IPS-NIHi7 (cell line): ENCODE results near the gene VDR.
"Not testable (repeated sequence)": the region's sequence is repeated elsewhere in the genome, so short reads cannot be mapped to it uniquely, and the experiment has no call there.

Experiments used
- DNase-seq: peaks from one replicate; pipeline ENCODE4 v3.0.0; 2012; ENCODE audit warnings: mixed read lengths; ENCODE audit errors: extremely low spot score

Gene VDR

DNA sequence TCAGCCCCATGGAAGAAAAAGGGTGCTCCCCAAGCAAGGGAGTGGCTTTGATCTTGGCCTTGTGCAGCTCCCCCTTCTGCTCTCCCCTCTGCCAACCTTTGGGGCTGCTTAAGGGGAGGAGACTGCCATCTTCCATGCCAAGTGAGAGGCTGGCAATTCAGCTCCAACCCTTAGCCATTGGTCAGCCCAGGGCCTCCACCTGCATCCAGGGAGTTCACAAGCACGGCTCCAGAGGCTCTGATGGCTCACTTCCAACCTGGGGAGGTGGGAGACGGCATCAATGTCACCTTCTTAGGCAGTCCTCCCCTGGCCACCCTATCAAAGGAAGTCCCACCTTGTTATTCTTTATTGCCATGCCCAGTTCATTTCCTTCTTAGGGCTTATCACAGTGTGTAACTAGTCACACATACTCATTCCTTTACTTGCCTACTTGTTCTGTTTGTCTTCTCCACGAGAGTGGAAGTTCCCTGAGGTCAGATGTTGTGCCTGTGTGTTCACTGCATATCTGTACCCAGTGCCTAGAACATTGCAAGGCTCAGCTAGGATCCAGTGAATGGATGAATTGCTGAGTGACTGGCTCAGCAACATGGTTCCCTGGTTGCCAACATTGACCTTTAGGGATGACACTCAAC, 90.1 kb downstream of the VDR start:
- DNase-seq, result no peak

DNA sequence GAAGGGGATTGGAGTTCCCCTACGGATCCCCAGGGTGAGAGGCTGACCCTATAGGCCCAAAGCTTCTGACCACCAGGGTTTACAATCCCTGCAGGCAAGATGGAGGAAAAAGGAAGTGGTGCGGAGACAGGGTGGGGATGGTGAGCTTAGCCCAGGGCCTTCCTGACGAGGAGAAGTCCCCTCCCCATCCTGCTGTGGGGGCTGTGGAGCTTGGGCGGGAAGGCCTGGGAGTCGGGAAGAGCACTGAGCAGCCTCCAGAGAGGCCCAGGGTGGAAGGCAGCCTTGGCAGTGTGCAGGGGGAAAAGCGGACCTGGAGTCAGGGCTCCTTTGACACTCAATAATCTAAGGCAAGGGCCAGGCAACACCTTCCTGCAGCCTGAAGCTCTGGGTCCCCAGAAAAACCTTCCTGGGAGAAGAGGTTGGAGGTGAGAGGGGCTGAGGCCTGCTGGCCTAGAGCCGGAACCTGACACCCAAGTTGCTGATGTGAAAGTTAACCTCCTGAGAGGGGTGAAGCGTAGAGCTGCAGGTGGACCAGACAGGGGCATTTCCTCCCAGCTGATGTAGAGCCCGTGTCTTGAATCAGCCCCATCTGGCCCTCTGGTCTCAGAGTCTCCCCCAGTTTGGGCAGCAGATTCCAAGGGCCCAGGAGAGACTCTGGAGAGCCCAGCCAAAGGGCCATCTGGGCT, 91.1 kb downstream of the VDR start:
- no peak for DNase-seq

DNA sequence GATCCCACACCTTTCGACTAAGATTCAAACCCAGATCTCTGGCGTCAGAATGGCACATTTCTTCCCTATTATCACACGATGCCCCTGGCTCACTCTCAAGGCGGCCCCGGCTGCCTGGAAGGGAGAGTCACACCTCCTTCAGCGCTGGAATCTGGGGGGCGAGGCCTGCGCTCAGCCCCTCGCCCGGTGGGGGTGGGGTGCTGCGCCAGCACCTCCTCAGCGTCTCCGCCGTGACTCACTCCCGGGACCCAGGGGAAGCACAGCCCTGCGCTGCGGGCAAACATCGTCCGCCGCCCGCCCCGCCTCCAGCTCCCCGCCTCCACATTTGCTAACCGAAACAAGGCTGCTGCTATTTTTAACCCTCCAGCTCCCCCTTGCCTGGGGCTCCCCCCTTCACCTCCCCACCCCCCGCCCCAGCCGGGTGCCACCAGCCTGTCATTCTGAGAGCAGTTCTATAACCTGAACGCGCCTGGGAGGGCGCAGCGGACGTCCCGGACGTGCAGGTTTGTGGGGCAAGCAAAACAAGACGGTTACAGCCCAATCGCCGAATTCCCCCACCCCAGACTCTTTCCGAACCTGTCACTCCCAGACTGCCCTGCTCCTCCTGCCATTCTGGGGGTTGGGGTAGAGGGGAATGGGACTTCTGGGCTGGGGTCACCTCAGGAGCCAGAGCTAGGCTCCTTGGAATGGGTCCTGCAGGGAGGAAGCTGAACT, 91.8 kb downstream of the VDR start:
- DNase-seq, result peak; percentile 90

DNA sequence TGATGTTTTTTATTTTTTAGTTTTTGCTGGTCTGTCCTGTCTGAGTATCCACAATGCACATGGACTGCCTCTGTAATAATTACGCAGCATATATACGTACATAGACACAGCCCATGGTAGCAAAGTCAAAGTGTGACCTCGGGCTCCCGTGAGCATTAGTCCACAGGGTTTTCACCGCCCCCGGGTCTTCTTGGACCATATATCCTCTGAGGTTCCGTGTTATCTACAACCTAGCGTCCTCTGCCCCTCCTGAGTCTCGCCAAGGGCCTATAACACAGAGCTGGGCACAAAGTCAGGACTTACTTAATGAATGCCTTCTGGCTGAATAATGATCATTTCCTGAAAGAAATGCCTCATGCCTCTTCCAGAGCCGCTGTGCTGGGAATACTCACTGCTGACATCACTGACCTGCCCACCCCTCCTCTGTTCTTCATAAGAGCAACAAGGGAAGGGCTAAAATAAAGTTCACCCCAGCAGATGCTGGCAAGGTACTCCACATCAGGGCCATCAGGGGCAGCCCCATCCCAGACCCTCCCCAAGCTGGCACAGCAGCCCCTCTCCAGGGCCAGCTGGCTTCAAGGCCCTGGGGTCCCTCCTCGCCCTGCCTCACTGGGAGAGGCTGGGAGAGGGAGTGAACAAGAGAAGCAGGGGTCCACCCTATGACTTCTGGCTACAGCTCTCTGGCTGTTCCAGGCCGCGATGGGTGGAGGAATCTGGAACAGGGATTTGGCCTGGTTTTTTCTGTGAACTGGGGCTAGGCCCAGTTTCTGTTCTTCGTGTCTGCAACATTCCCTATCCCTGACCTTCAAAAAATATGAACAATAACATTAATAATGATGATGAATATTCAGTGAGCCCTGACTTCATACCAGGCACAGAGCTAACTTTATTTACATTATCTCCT, 93.0 kb downstream of the VDR start:
- no peak for DNase-seq

DNA sequence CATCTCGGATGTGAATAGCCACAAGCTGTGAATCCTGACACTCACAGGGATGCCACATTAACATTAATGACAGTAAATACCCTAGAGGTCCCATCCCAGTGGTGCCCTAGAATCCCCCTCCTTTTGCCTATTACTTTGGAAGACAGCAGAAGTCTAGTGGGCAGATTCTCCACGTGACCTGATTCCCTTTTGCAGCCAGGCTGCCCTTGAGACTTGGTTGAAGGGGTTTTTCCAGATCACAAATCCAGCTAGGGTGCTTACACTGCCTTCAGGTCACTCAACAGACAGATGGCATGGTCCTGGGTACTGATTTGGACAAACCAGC, 93.8 kb downstream of the VDR start:
- no peak for DNase-seq

DNA sequence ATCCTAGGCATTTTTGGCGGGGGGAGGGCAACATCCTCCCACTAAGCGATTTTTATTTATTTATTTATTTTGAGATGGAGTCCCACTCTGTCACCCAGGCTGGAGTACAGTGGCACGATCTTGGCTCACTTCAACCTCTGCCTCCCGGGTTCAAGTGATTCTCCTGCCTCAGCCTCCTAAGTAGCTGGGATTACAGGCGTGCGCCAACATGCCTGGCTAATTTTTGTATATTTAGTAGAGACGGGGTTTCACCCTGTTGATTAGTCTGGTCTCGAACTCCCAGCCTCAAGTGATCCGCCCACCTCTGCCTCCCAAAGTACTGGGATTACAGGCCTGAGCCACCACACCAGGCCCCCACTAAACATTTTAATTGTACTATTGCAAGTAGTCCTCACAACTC, 95.3 kb downstream of the VDR start:
- not testable (repeated sequence) for DNase-seq

DNA sequence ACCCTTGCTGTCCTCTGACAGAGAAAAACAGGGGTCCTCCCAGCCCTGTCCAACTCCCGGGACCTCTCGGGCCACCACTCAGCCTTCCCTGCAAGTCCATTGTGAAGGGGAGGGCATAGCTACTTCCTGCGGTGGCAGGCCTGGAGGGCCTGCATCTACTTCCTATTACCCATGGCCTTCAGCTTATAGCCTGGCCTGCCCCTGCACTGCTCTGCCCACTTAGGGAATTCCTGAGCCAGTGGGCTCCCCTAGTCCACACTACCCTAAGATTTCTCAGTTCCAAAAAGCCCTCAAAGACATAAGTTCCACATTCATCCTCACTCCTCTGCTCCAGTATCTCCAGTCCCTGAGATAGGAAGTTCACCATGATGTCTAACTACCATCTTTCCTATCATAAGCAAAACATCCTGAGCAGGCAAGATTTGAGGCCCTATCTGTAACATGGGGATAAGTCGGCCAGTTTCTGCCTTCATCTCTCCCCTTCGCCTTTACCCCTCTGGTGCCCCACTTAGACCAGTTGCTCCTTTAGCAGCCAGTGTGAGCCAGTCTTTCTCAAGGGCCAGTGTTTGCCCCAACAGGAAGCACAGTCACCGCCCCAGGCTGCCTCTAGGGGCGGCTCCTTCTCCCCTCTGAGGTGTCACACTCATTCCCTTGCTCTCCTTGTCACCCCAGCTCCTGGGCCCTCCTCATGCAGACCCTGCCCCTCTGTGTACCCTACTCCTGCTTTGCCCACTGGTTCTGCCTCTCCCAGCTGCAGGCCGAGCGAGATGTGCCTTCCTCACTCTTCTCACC, 96.0 kb downstream of the VDR start:
- no peak for DNase-seq

DNA sequence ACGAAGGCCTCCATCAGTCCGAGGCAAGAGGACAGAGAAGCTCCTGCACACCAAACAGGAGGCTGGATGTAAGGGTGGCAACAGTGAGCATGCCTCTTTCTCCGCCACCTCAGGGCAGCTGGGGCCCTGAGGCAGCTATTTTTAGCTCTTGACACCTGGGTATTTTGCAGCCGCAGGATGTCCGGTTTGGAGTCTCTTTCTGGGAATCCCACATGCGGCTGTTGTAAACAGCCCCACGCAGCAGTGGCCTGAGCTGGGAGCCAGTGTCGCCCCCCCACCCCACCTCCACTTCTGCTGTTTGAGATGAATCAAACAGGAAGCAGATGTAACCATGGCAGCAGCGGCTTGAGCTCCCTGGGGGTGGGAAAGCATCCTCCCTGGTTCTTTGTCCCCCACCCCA, 96.7 kb downstream of the VDR start:
- no peak for DNase-seq

DNA sequence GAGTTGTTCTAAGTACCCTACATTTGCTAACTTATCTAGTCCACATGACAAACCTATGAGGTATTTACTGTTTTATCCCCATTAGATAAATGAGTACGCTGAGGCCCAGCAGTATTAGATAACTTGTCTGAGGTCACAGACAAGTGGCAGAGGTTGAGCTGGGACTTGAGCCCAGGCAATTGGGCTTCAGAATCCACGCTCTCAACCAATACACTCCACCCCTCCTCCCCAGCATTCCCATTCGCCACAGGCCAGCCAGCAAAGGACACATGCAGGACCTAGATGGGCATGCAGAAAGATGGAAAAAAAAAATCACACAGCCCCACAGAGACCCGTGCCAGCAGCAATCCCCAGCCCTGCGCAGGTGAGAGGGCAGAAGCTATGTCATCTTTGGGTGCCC, 97.5 kb downstream of the VDR start:
- no peak for DNase-seq

DNA sequence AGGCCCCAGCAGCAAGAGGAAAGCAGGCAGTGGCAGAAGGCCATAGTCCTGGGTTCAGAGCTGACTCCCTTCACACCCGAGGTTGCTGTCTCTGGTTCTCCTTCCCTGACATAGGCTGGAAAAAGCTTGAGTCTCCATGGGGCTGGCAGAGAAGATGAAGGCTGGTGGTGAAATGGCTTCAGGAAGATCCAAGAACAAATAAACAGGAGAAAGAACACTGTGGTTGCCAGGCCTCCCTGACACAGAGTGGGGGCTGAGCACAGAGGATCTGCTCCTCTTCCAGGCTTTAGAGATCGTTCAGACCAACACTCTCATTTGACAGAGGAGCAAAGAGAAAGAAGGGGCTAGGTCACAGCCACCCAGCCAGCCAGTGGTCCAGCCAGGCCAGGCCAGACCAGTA, 99.4 kb downstream of the VDR start:
- no peak for DNase-seq

DNA sequence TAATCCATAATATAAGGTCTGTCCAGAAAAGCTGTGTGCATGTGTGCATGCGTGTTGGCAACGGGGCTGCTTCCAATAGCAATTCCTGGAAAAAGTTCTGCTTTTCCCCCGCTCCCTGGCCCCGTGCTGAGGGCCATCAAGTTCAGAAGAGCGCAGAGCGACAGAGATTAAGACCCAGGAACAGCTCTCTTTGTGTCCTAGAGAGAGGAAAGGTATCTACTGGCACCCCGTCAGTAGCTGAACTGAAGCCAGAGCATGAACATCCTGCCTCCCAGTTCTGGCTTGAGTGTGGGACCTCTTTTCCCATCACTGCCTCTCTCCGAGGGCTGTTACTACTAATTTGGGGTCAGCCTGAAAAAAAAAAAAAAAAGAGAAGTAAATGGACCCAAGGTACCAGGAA, 100.6 kb downstream of the VDR start:
- no peak for DNase-seq

DNA sequence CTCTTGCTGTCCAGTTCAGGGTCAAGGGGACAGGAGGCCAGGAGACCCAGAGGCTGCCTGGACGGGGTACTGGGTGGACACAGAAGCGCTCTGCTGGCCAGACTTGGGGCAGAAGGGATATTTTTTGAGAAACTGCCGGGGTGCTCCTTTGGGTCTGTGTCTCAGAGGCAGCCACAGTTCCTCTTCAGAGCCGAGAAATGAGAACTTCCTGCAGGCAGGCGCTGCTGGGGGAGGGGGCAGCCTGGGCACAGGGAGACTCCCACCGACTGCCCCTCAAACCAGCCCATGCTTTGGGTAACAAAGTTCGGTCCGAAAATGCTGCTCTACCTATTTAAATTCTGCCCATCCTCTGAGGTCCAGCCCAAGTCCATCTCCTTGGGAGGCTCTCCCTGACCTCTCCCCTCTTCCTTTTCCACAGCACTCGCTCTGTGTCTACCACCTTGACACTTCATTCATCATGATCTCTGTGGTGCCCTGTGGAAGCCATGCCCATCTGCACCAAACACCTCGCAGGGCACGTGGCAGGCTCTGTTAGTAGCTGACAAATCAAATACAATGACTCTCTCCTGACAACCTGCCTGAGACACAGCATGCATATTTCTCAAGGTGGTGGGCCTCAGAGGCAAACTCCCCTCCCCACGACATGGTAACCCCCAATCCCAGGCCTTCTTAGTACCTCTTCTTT, 101.5 kb downstream of the VDR start:
- no peak for DNase-seq

DNA sequence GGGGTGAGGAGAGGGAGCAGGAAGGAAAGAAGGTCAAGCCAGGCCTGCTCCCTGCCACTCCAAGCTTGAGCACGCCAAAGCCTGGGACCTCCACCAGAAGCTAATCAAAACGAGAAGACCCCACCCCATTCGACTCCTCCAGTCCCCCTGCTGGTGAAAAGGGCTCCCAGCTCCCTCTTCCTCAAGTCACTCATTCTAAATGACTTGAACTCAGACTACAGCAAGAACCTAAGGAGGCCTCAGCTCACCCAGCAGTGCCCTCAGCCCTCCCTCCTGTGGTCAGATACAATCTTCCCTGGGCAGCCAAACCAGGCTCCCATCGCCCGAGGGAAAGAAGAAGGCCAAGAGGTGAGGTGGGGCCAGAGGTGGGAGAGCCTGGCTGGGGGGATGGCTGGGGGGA, 102.5 kb downstream of the VDR start:
- no peak for DNase-seq

DNA sequence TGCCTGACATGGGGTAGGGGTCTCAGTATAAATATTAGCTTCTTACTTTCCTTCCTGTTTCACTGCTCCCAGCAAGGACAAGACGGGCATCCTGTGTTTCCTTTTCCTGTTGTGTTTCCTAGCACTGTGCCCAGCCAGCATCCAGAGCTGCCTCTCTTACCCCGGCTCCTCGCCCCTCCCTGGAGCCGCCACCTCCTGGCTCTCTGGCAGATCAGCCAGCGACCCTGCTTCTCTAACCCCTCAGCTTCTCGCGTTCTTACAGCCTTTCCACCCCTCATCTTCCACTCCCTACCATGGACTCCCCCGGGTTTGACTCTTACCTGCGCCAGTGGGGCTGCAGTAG, 102.9 kb downstream of the VDR start:
- no peak for DNase-seq

DNA sequence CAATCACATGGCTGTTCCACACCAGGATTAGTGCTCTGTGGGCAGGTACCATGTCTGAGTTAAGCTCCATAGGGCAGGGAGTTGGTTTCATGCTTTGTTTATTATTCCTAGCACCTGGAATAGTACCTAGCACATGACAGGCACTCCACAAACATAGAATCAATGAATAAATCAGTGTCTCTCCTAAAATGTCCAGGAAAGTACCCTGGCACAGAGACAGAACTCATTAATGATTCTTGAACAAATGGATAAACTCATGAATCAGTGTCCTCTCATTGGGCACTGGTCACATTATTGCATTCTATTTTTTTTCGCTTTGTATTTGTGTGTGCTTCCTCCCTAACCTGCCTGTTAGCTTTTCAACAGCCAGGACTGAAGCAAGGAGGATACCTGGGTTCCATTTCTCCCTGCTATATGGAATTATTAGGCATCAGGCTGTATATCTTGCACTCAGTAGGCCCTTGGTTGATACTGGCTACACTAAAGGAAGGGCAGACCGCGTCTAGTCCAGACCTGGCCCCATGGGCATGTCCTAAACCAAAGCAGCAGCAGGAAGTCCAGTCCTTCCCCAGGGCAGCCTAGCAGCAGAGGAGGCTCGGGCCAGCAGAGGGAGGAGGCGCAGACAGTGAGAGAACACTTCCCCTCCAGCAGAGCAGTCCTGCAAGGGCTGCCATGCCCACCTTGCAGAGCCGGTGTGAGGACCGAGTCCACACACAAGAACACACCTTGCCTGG, 103.5 kb downstream of the VDR start:
- DNase-seq, result no peak

DNA sequence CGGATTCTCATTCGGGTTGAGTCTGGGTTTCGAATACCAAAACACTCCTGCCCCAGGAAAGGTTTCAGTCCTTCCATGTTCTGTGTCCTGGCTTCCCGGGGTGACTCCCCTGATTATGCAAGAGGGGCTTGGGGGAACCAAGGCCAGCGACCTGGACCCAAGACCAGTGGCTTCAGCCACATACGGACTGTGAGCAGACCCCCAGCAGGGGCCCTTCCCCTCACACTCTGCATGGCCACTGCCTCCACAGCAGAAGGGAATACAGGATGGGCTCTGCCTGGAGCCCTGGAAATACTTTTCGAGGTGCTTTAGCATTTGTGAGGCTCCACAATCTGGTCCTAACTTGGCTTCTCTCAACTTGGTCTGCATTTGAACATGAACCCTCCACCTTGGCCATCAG, 104.2 kb downstream of the VDR start:
- no peak for DNase-seq

DNA sequence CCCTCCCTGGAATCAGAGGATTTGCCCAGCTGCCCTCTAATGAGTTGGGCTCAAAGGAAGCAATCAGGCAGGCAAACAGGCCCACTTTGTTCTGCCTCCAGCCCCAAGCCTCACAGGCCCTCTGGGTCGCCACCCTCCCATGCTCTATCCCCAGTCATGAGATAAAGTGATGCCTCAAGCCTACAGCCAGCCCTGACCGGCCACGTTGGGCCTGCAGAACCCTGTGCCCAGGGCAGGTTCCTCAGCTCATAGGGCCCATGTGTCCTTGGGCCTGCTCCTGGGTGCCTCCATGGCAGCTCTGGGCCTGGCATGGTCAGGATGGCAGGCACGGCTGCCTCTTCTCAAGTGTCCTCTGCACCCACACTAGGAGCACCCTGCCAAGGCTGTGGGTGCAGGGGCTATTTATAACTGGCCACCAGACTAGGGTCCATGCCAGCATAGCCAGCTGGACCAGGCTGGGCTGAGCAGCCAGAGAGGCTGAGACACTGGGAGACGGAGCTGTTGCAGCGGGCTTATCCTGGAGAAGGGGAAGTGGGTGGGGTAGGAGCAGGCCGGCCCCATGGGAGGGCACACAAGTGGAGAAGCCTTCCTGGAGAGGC, 105.3 kb downstream of the VDR start:
- DNase-seq, result no peak

DNA sequence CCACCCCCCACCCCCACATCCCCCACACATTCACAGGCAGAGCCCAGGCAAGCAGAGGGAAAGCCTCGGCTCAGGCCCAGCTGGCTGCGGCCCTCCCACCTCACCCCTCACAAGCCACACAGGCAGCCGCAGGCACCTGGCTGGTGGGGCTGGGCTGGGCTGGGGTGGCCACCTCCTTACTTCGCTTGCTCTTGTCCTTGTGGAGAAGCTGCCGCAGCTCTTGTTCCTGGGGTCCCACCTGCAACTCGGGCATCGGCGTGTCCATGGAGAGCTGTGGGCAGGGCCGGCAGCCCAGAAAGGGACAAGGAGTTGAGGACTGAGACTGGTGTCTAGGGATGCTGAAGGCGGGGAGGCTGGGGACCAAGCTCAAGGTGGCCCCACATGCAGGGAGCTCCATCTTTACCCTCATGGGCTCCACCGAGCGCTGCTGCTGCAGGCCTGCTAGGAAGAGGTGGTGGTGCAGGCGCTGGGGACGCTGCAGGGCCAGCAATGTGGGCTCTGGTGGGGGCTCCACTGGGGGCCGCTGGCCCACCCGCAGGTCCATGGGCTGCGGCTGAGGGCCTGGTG, 106.3 kb downstream of the VDR start:
- no peak for DNase-seq

DNA sequence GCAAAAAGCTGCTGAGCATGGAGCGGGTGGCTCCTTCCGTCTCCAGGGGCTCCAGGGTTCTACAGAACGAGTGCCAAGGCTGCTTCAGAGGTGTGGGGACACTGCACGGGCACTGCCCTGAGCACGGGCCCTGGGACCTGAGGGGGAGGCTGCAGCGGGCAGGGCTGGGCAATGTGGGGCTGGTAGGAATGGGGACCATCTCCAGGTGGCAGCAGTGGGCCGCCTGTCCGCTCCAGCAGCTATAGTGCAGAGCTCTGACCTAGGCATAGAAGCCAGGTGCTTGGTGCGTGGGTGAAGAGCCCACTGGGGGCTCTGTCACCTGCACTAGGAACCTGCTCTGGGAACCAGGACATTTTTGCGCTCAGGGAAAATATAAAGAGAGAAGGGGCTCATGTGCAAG, 107.4 kb downstream of the VDR start:
- peak; percentile 76 for DNase-seq
